Glutamatergic neuron (in vitro differentiated cells): ENCODE measurements around the gene KAZALD1. TPM values are rescaled to one million over a fixed set of nuclear protein-coding genes. Genes with fewer than 3 reads are reported as not detected.

Experiments used
- DNase-seq: peaks from one replicate; pipeline ENCODE4 v3.0.0; 2022
- H3K27ac Mint-ChIP-seq: one replicate; pipeline ENCODE4 v1.8.0; 2020; ENCODE audit warnings: mild to moderate bottlenecking, mixed read lengths, inconsistent platforms; ENCODE audit not compliant: unreplicated experiment
- H3K27me3 Mint-ChIP-seq: one replicate; pipeline ENCODE4 v1.8.0; 2020; ENCODE audit warnings: mild to moderate bottlenecking, moderate library complexity, mixed read lengths, inconsistent platforms; ENCODE audit not compliant: unreplicated experiment
- H3K36me3 Mint-ChIP-seq: one replicate; pipeline ENCODE4 v1.8.0; 2020; ENCODE audit warnings: mild to moderate bottlenecking, mixed read lengths, inconsistent platforms; ENCODE audit not compliant: unreplicated experiment
- H3K4me1 Mint-ChIP-seq: one replicate; pipeline ENCODE4 v1.8.0; 2020; ENCODE audit warnings: mild to moderate bottlenecking, low read depth, mixed read lengths, inconsistent platforms; ENCODE audit not compliant: unreplicated experiment
- H3K4me3 Mint-ChIP-seq: one replicate; pipeline ENCODE4 v1.8.0; 2020; ENCODE audit warnings: mild to moderate bottlenecking, mixed read lengths, inconsistent platforms; ENCODE audit not compliant: unreplicated experiment
- H3K9me3 Mint-ChIP-seq: one replicate; pipeline ENCODE4 v1.8.0; 2020; ENCODE audit warnings: mild to moderate bottlenecking, moderate library complexity, mixed read lengths, inconsistent platforms; ENCODE audit not compliant: unreplicated experiment
- total RNA-seq: library from RNA; stranded (reverse); fragmentation: NEBNext Ultra II Directional; extraction: Animal tissue kit (Norgen Biotek cat#: 25700); gene quantifications from one replicate; pipeline ENCODE4 v1.2.1, GENCODE V29; 2021; ENCODE audit not compliant: unreplicated experiment
- TF ChIP-seq, protein P1 (sequence below): fragments of 200-600 bp; sonication (generic); IDR thresholded peaks from one replicate; pipeline ENCODE4 v1.5.0; 2021; ENCODE audit not compliant: partially characterized antibody, unreplicated experiment

KAZALD1 gene
- total RNA-seq, 1 donor from 2014 or later, result 0.59 TPM

- Mint-ChIP-seq H3K9me3 (peaks cover 3% of the 10 kb centered on the region), H3K36me3 (no peaks in the 10 kb centered on the region), H3K4me3 (no peak overlapping the region), H3K27ac (no peak overlapping the region), H3K4me1 (peaks cover 5% of the 10 kb centered on the region), H3K27me3 (peaks cover 10% of the 10 kb centered on the region)
- no peak for DNase-seq
- TF ChIP-seq, protein P1, sequence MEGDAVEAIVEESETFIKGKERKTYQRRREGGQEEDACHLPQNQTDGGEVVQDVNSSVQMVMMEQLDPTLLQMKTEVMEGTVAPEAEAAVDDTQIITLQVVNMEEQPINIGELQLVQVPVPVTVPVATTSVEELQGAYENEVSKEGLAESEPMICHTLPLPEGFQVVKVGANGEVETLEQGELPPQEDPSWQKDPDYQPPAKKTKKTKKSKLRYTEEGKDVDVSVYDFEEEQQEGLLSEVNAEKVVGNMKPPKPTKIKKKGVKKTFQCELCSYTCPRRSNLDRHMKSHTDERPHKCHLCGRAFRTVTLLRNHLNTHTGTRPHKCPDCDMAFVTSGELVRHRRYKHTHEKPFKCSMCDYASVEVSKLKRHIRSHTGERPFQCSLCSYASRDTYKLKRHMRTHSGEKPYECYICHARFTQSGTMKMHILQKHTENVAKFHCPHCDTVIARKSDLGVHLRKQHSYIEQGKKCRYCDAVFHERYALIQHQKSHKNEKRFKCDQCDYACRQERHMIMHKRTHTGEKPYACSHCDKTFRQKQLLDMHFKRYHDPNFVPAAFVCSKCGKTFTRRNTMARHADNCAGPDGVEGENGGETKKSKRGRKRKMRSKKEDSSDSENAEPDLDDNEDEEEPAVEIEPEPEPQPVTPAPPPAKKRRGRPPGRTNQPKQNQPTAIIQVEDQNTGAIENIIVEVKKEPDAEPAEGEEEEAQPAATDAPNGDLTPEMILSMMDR, result no peak
Measured at GRCh38 chr10:101054351-101054750, 7.4 kb upstream of the KAZALD1 start.

DNA sequence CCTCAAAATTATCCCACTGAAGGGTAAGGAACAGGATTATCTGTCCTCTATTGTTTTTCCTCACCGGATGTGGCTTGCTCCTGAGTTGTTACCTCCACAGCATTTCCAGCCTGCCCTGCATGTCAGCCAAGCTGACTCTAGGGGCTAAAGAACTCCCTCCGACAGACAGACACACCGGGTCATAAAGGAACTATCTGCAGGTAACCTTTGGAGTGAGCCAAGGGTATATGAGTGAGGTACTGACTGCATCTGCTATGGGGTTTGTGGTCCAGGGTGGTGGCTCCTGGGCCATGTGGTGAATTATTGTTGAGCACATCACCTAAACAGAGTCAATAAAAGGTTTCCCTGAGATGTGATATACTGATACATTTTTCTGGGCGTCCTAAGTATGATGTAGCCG lies 6.9 kb upstream of the KAZALD1 start:
- peaks cover 5% of the 10 kb centered on the region for H3K4me1 Mint-ChIP-seq
- H3K27ac Mint-ChIP-seq, result no peak overlapping the region
- H3K9me3 Mint-ChIP-seq, result peaks cover 3% of the 10 kb centered on the region
- no peaks in the 10 kb centered on the region for H3K36me3 Mint-ChIP-seq
- no peak for DNase-seq
- H3K4me3 Mint-ChIP-seq, result no peak overlapping the region
- TF ChIP-seq, protein P1, result no peak
- peaks cover 4% of the 10 kb centered on the region for H3K27me3 Mint-ChIP-seq

DNA sequence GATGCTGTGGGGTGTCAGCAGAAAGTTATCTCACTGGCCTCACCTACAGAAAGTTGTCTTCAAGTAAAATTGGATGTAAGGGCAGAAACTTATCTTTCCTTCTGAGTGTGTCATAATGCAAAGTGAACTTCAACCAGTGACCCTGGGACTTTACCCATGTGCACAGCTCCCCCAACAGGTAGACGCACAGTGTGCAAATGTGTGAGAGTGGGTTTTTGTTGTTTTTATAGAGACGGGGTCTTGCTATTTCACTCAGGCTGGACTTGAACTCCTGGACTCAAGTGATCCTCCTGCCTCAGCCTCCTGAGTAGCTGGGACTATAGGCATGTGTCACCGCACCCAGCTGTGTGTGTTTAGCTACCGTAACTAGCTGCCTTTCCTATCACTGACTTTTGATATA lies 6.4 kb upstream of the KAZALD1 start:
- H3K9me3 Mint-ChIP-seq, result peaks cover 3% of the 10 kb centered on the region
- peaks cover 5% of the 10 kb centered on the region for H3K4me1 Mint-ChIP-seq
- TF ChIP-seq, protein P1, result no peak
- H3K36me3 Mint-ChIP-seq, result no peaks in the 10 kb centered on the region
- H3K27ac Mint-ChIP-seq, result no peak overlapping the region
- no peak for DNase-seq
- H3K27me3 Mint-ChIP-seq, result peaks cover 4% of the 10 kb centered on the region
- no peak overlapping the region for H3K4me3 Mint-ChIP-seq

DNA sequence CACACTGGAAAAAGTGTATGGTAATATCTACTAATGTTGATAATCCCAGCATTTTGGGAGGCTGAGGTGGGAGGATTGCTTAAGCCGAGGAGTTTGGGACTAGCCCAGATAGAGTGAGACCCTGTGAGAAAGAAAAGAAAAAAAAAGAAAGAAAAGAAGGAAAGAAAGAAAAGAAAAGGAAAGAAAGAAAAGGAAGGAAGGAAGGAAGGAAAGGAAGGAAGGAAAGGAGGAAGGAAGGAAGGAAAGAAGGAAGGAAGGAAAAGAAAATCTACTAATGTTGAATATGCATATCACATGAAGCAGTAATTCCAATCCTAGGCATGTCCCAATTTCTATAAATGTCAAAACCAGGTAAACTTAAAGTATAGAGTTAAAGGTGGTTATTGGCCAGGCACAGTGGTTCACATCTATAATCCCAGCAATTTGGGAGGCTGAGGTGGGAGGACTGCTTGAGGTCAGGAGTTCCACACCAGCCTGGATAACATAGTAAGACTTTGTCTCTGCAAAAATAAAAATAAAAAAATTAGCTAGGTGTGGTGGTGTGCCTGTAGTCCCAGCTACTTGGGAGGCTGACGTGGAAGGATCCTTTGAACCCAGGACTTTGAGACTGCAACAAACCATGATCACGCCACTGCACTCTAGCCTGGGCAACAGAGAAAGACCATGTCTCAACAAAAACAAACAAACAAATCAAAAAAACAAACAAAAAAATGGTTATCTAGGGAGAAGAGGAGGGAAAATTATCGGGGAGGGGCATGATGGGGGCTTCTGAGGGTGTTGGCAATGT lies 5.2 kb upstream of the KAZALD1 start:
- H3K9me3 Mint-ChIP-seq, result peaks cover 3% of the 10 kb centered on the region
- no peaks in the 10 kb centered on the region for H3K4me1 Mint-ChIP-seq
- DNase-seq, result no peak
- H3K27ac Mint-ChIP-seq, result no peak overlapping the region
- H3K36me3 Mint-ChIP-seq, result no peaks in the 10 kb centered on the region
- TF ChIP-seq, protein P1, result no peak
- no peaks in the 10 kb centered on the region for H3K27me3 Mint-ChIP-seq
- H3K4me3 Mint-ChIP-seq, result no peak overlapping the region

DNA sequence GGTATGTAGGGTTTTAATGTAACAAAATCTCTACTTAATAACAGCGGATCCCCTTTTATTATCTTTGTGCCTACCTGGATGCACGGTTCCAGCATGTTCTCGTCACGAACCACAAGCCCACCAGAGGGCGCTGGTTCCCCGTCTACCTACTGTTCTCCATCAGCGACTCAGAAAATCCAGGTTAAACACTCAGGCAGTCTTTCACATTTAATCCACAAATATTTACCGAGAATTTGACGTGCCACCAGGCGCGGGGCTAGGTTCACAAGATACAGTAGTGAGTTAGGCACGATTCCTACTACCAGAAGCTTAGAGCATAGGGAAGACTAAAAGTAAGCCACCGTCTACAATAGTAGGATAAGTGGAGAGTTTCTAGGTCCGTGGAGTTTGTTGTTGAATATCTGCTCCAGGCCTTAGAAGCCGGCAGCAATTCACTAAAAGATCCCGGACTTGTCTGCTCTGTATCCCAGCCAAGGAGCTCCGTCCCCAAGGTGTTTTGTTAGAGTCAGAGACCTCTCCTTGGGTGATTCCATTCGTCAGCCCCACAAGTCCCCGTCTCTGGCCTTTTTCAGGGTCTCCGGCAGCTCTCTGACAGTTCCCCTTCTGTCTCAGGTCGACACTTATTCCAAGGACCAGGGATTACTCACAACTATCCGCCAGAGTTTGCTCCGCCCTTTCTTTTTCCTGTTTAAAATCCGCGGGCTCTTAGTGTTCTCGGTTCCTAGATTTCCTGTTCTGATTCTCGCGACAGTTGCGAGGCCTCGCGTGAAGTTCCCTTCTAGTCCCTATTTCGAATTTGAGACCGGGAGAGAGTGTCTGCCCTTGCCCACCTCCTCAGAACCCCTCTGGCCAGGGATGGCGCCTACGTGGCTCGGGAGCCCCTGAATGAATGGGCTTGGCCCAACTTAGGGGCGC lies 1.5 kb upstream of the KAZALD1 start:
- Mint-ChIP-seq H3K4me3 (peak overlapping the region; percentile 92), H3K27me3 (peaks cover 5% of the 10 kb centered on the region), H3K4me1 (peaks cover 3% of the 10 kb centered on the region), H3K9me3 (peaks cover 3% of the 10 kb centered on the region), H3K36me3 (no peaks in the 10 kb centered on the region), H3K27ac (peak overlapping the region; percentile 88)
- peak; percentile 90 for DNase-seq
- TF ChIP-seq, protein P1, result peak; percentile 86
